Right lobe of liver (tissue), 6 donors: ENCODE measurements around the gene FAM110A. TPM values are rescaled to one million over a fixed set of nuclear protein-coding genes. Genes with fewer than 3 reads are reported as not detected.

ENCODE experiments used
- ATAC-seq, 4 donors: fragments of 200-7000 bp; cut with Tn5 transposase; one replicate each; pipeline ENCODE4 v1.9.1; 2020; ENCODE audit warnings: mild to moderate bottlenecking in 4 of 4, moderate library complexity in 4 of 4
- DNase-seq, 3 donors: peaks; one replicate each; pipeline ENCODE4 v3.0.0-alpha.2; 2020
- H3K27ac ChIP-seq, 3 donors: fragments of 200-600 bp; one replicate each; pipeline ENCODE4 v1.8.0; 2022
- H3K27me3 ChIP-seq, 2 donors: fragments of 200-600 bp; one replicate each; pipeline ENCODE4 v1.8.0; 2022
- H3K36me3 ChIP-seq, 4 donors: fragments of 200-600 bp; sonication (generic) in 1 of 4; one replicate each; pipeline versions ENCODE4 v1.5.1 to v1.8.0; 2017 to 2022; ENCODE audit warnings: control low read depth in 1 of 4
- H3K4me1 ChIP-seq, 4 donors: fragments of 200-600 bp; sonication (generic) in 1 of 4; one replicate each; pipeline versions ENCODE4 v1.5.1 to v1.8.0; 2017 to 2022; ENCODE audit warnings: control low read depth in 1 of 4
- H3K4me3 ChIP-seq, 3 donors: fragments of 200-600 bp; one replicate each; pipeline ENCODE4 v1.8.0; 2022
- H3K9me3 ChIP-seq, 4 donors: fragments of 200-600 bp; sonication (generic) in 1 of 4; one replicate each; pipeline versions ENCODE4 v1.5.1 to v1.8.0; 2017 to 2022; ENCODE audit warnings: control low read depth in 1 of 4
- CTCF ChIP-seq, 4 donors: fragments of 200-600 bp in 3 of 4; fragments of 450-650 bp in 1 of 4; IDR thresholded peaks; one replicate each; pipeline versions ENCODE4 v1.5.1 to v1.8.0; 2016 to 2022; ENCODE audit warnings: antibody characterized with exemption in 4 of 4, mild to moderate bottlenecking in 2 of 4
- POLR2A ChIP-seq: fragments of 450-650 bp; IDR thresholded peaks from one replicate; pipeline ENCODE4 v1.6.1; 2017; ENCODE audit warnings: antibody characterized with exemption, mild to moderate bottlenecking
- WGBS: methylation state at CpG from one replicate; pipeline ENCODE4 v1.1.6; 2018; ENCODE audit warnings: low coverage, low lambda C conversion rate; ENCODE audit not compliant: insufficient coverage; ENCODE audit errors: missing lambda C conversion rate; 5-methylcytosine and 5-hydroxymethylcytosine counted together
- intact Hi-C, 2 donors: fragments of 100-400 bp; cut with DNase I; formaldehyde crosslinking; loops; one replicate each; pipeline versions ENCODE4 v1.11.2 to v1.14.1; 2022
- total RNA-seq, 6 experiments: library from RNA; depleted of rRNA in 2 of 6; stranded (reverse); fragments of >200 nt in 2 of 6; fragmentation: NEBNext Ultra II Directional in 3 of 6; extraction: Animal tissue kit (Norgen Biotek cat#: 25700) in 3 of 6; gene quantifications; one replicate each; pipeline versions ENCODE4 v1.1.0 to v1.2.4, GENCODE V29; 2016 to 2023
- donor health status: DM: no; HTN: yes; CAD: no.
- donor health status: DM: no; HTN: no; CAD: no.
- donor health status: DM: no; HTN: no; CAD: no.
- donor health status: DM: no; HTN: yes; CAD: no.
- donor health status: DM: no; HTN: yes; CAD: no.

The FAM110A gene
- total RNA-seq, 6 experiments from 2014 or later: 1.4 to 4.1 (median 2.7) TPM

GRCh38 chr20:887137-887536 is 53.6 kb downstream of the FAM110A start:
- no peak overlapping the region for H3K27ac ChIP-seq
- ATAC-seq (no peak), DNase-seq (no peak)
- H3K9me3 ChIP-seq: no peaks in the 10 kb centered on the region
- TF ChIP-seq POLR2A (no peak), CTCF (IDR thresholded peaks at IDR 0.05) (no peak)
- 75% methylated on average over 2 of the region's 2 CpGs for WGBS
- H3K4me1 ChIP-seq: no peaks in the 10 kb centered on the region
- no peaks in the 10 kb centered on the region for H3K36me3 ChIP-seq
- H3K4me3 ChIP-seq: no peak overlapping the region
- peaks cover 0 to 9% of the 10 kb centered on the region in 2 donors for H3K27me3 ChIP-seq
- intact Hi-C loops: no loop called here

- no peak for DNase-seq
- no peaks in the 10 kb centered on the region for H3K36me3 ChIP-seq
- no peak overlapping the region for H3K4me3 ChIP-seq
- intact Hi-C loops: no loop called here
- H3K4me1 ChIP-seq: no peaks in the 10 kb centered on the region
- no peak for ATAC-seq
- no peak for TF ChIP-seq CTCF (IDR thresholded peaks at IDR 0.05)
- TF ChIP-seq POLR2A: no peak
- H3K9me3 ChIP-seq: no peaks in the 10 kb centered on the region
- peaks cover 0 to 9% of the 10 kb centered on the region in 2 donors for H3K27me3 ChIP-seq
- H3K27ac ChIP-seq: no peak overlapping the region
- WGBS: 46% methylated on average over 2 of the region's 2 CpGs
Measured at GRCh38 chr20:888057-888456, 54.5 kb downstream of the FAM110A start.

- Histone ChIP-seq H3K36me3 (no peaks in the 10 kb centered on the region), H3K4me3 (no peak overlapping the region), H3K9me3 (no peaks in the 10 kb centered on the region), H3K27me3 (peaks cover 0 to 9% of the 10 kb centered on the region in 2 donors), H3K27ac (no peak overlapping the region), H3K4me1 (no peaks in the 10 kb centered on the region)
- no peak for ATAC-seq
- DNase-seq: no peak
- intact Hi-C loops: no loop called here
- no peak for TF ChIP-seq POLR2A
- TF ChIP-seq CTCF (IDR thresholded peaks at IDR 0.05): no peak
- 56% methylated on average over 5 of the region's 5 CpGs for WGBS
Measured at GRCh38 chr20:889106-889505, 55.6 kb downstream of the FAM110A start.

- Histone ChIP-seq H3K27ac (no peak overlapping the region), H3K36me3 (no peaks in the 10 kb centered on the region), H3K4me1 (no peaks in the 10 kb centered on the region), H3K4me3 (no peak overlapping the region), H3K27me3 (peaks cover 0 to 3% of the 10 kb centered on the region in 2 donors), H3K9me3 (no peaks in the 10 kb centered on the region)
- intact Hi-C loops: no loop called here
- WGBS: no CpG with 5 or more reads among the region's 10 CpGs
- DNase-seq (peak in 1 of 3 donors; percentile 46), ATAC-seq (no peak)
- TF ChIP-seq CTCF (IDR thresholded peaks at IDR 0.05) (no peak), POLR2A (no peak)
Measured at GRCh38 chr20:889932-890463, 56.5 kb downstream of the FAM110A start.

- no peaks in the 10 kb centered on the region for H3K27me3 ChIP-seq
- no peak for ATAC-seq
- H3K4me3 ChIP-seq: no peak overlapping the region
- H3K27ac ChIP-seq: no peak overlapping the region
- H3K4me1 ChIP-seq: no peaks in the 10 kb centered on the region
- no peaks in the 10 kb centered on the region for H3K9me3 ChIP-seq
- peak in 1 of 3 donors; percentile 18 for DNase-seq
- intact Hi-C loops: no loop called here
- TF ChIP-seq CTCF (IDR thresholded peaks at IDR 0.05) (no peak), POLR2A (no peak)
- no peaks in the 10 kb centered on the region for H3K36me3 ChIP-seq
- WGBS: 61% methylated on average over 6 of the region's 6 CpGs
Measured at GRCh38 chr20:890666-891057, 57.1 kb downstream of the FAM110A start.
